ENCODE data around the gene CYP2R1. TPM values are rescaled to one million over a fixed set of nuclear protein-coding genes. Genes with fewer than 3 reads are reported as not detected.
"Not testable (repeated sequence)": the region's sequence is repeated elsewhere in the genome, so short reads cannot be mapped to it uniquely, and the experiment has no call there.

CYP2R1 gene
- total RNA-seq, 1 experiment from 2014 or later = 33.0 TPM

- intact Hi-C loops (cut with micrococcal nuclease; ENCODE audit: unreplicated experiment) = loop anchor here (5.0 kb wide), 2 partner anchors 32 to 302 kb away; no protein-coding TSS in a partner anchor
- H3K4me3 Mint-ChIP-seq (ENCODE audit: unreplicated experiment) = no peak overlapping the region
- Histone ChIP-seq H3K4me1 (peaks cover 39% of the 10 kb centered on the region), H3K4me3 (ENCODE audit: low read depth, low read length) (no peak overlapping the region), H3K27me3 (replicated peaks; ENCODE audit: control insufficient read depth, insufficient read depth, low read length) (no peaks in the 10 kb centered on the region), H3K36me3 (ENCODE audit: control insufficient read depth, insufficient read depth, low read length) (no peaks in the 10 kb centered on the region), H3K9me3 (no peaks in the 10 kb centered on the region)
- no peak for DNase-seq
- peaks cover 34% of the 10 kb centered on the region for H3K4me1 Mint-ChIP-seq (ENCODE audit: low read depth, unreplicated experiment)
- ChIA-PET POLR2A (no interaction called here), CTCF (no interaction called here)
- peaks cover 28% of the 10 kb centered on the region for H3K36me3 Mint-ChIP-seq (ENCODE audit: insufficient read depth, unreplicated experiment)
- BruUV-seq (replicated peaks) = no TSS peak
- no peak for TF ChIP-seq CTCF (IDR thresholded peaks at IDR 0.05; ENCODE audit: insufficient read depth in 1 of 2, low read depth in 1 of 2, low read length in 1 of 2, severe bottlenecking in 1 of 2, unreplicated experiment in 1 of 2)
- peak overlapping the region; percentile 70 for H3K27ac Mint-ChIP-seq (ENCODE audit: unreplicated experiment)
- H3K9me3 Mint-ChIP-seq (ENCODE audit: unreplicated experiment) = peaks cover 11% of the 10 kb centered on the region
- H3K27me3 Mint-ChIP-seq (ENCODE audit: insufficient read depth, unreplicated experiment) = no peaks in the 10 kb centered on the region
These were observed 7.3 kb downstream of the CYP2R1 start for GRCh38 chr11:14884667-14885273.

GRCh38 chr11:14883683-14884082 lies 8.3 kb downstream of the CYP2R1 start:
- DNase-seq; POLR2A ChIA-PET; H3K27ac Mint-ChIP-seq (ENCODE audit: unreplicated experiment); CTCF ChIA-PET; H3K27me3 Mint-ChIP-seq (ENCODE audit: insufficient read depth, unreplicated experiment); intact Hi-C loops (cut with micrococcal nuclease; ENCODE audit: unreplicated experiment); H3K36me3 ChIP-seq (ENCODE audit: control insufficient read depth, insufficient read depth, low read length); H3K4me3 Mint-ChIP-seq (ENCODE audit: unreplicated experiment); H3K27me3 ChIP-seq (replicated peaks; ENCODE audit: control insufficient read depth, insufficient read depth, low read length); H3K9me3 ChIP-seq; H3K4me3 ChIP-seq (ENCODE audit: low read depth, low read length); BruUV-seq (replicated peaks): not testable (repeated sequence)
- peaks cover 33% of the 10 kb centered on the region for H3K4me1 ChIP-seq
- peaks cover 33% of the 10 kb centered on the region for H3K4me1 Mint-ChIP-seq (ENCODE audit: low read depth, unreplicated experiment)
- H3K36me3 Mint-ChIP-seq (ENCODE audit: insufficient read depth, unreplicated experiment) = peaks cover 28% of the 10 kb centered on the region
- H3K9me3 Mint-ChIP-seq (ENCODE audit: unreplicated experiment) = peaks cover 11% of the 10 kb centered on the region

GRCh38 chr11:14882196-14882595 lies 9.8 kb downstream of the CYP2R1 start:
- Mint-ChIP-seq H3K9me3 (ENCODE audit: unreplicated experiment) (peaks cover 11% of the 10 kb centered on the region), H3K27me3 (ENCODE audit: insufficient read depth, unreplicated experiment) (no peaks in the 10 kb centered on the region), H3K27ac (ENCODE audit: unreplicated experiment) (no peak overlapping the region), H3K4me3 (ENCODE audit: unreplicated experiment) (no peak overlapping the region), H3K36me3 (ENCODE audit: insufficient read depth, unreplicated experiment) (peaks cover 40% of the 10 kb centered on the region), H3K4me1 (ENCODE audit: low read depth, unreplicated experiment) (peaks cover 18% of the 10 kb centered on the region)
- H3K9me3 ChIP-seq = no peaks in the 10 kb centered on the region
- BruUV-seq (replicated peaks) = no TSS peak
- DNase-seq = no peak
- no peak overlapping the region for H3K4me3 ChIP-seq (ENCODE audit: low read depth, low read length)
- no peak for TF ChIP-seq CTCF (IDR thresholded peaks at IDR 0.05; ENCODE audit: insufficient read depth in 1 of 2, low read depth in 1 of 2, low read length in 1 of 2, severe bottlenecking in 1 of 2, unreplicated experiment in 1 of 2)
- intact Hi-C loops (cut with micrococcal nuclease; ENCODE audit: unreplicated experiment) = no loop called here
- H3K4me1 ChIP-seq = peaks cover 20% of the 10 kb centered on the region
- ChIA-PET POLR2A (no interaction called here), CTCF (no interaction called here)
- H3K27me3 ChIP-seq (replicated peaks; ENCODE audit: control insufficient read depth, insufficient read depth, low read length) = no peaks in the 10 kb centered on the region
- no peaks in the 10 kb centered on the region for H3K36me3 ChIP-seq (ENCODE audit: control insufficient read depth, insufficient read depth, low read length)
